HepG2 (cell line): ENCODE results near the gene CPT1B. TPM values are rescaled to one million over a fixed set of nuclear protein-coding genes. Genes with fewer than 3 reads are reported as not detected.

ENCODE experiments used
- ADNP ChIP-seq: sonication (generic); formaldehyde crosslinking; IDR thresholded peaks from 2 replicates; pipeline ENCODE4 v1.4.0; 2020; ENCODE audit warnings: missing genetic modification reagents
- ARID2 ChIP-seq: sonication (generic); formaldehyde crosslinking; IDR thresholded peaks from 2 replicates; pipeline ENCODE4 v1.8.1; 2022; ENCODE audit warnings: mild to moderate bottlenecking, missing genetic modification reagents, borderline replicate concordance
- ATF7 ChIP-seq, 2 experiments: fragments of 450-650 bp in 1 of 2; sonication (generic) in 1 of 2; formaldehyde crosslinking in 1 of 2; IDR thresholded peaks; 2 replicates each; pipeline versions ENCODE4 v1.4.0 to v1.6.1; 2016 to 2020; ENCODE audit warnings: antibody characterized with exemption in 1 of 2, mild to moderate bottlenecking in 1 of 2, missing genetic modification reagents in 1 of 2
- FOXA3 ChIP-seq: IDR thresholded peaks from 2 replicates; pipeline ENCODE4 v1.6.1; 2016; ENCODE audit warnings: missing genetic modification reagents, missing compliant biosample characterization
- HIVEP1 ChIP-seq: sonication (generic); formaldehyde crosslinking; IDR thresholded peaks from 2 replicates; pipeline ENCODE4 v1.4.0; 2020; ENCODE audit warnings: mild to moderate bottlenecking, missing genetic modification reagents
- JARID2 ChIP-seq: sonication (generic); formaldehyde crosslinking; IDR thresholded peaks from 2 replicates; pipeline ENCODE4 v1.8.1; 2023; ENCODE audit warnings: missing genetic modification reagents, inconsistent platforms; ENCODE audit not compliant: insufficient replicate concordance
- KDM5B ChIP-seq: sonication (generic); formaldehyde crosslinking; IDR thresholded peaks from 2 replicates; pipeline ENCODE4 v1.4.0; 2020; ENCODE audit warnings: missing genetic modification reagents, mild to moderate bottlenecking, borderline replicate concordance
- KLF15 ChIP-seq: sonication (generic); formaldehyde crosslinking; IDR thresholded peaks from 2 replicates; pipeline ENCODE4 v1.8.1; 2023; ENCODE audit warnings: borderline replicate concordance, mild to moderate bottlenecking, inconsistent platforms, missing genetic modification reagents, mixed read lengths
- MED1 ChIP-seq: sonication (generic); formaldehyde crosslinking; IDR thresholded peaks from 2 replicates; pipeline ENCODE4 v1.4.0; 2020; ENCODE audit warnings: missing genetic modification reagents
- NCOA5 ChIP-seq: sonication (generic); formaldehyde crosslinking; IDR thresholded peaks from 2 replicates; pipeline ENCODE4 v1.4.0; 2020; ENCODE audit warnings: missing genetic modification reagents
- NFE2L1 ChIP-seq: sonication (generic); formaldehyde crosslinking; IDR thresholded peaks from 2 replicates; pipeline ENCODE4 v1.4.0; 2020; ENCODE audit warnings: missing genetic modification reagents, mild to moderate bottlenecking, borderline replicate concordance
- NFRKB ChIP-seq: fragments of 450-650 bp; IDR thresholded peaks from 2 replicates; pipeline ENCODE4 v1.6.1; 2017
- PAF1 ChIP-seq: IDR thresholded peaks from 2 replicates; pipeline ENCODE4 v1.6.1; 2016; ENCODE audit warnings: missing genetic modification reagents, missing compliant biosample characterization
- PCBP1 ChIP-seq: fragments of 200-400 bp; formaldehyde crosslinking; IDR thresholded peaks from 2 replicates; pipeline ENCODE4 v1.6.1; 2017; ENCODE audit warnings: mild to moderate bottlenecking, low read depth, low read length, borderline replicate concordance
- PHF20 ChIP-seq: sonication (generic); formaldehyde crosslinking; IDR thresholded peaks from 2 replicates; pipeline ENCODE4 v1.5.0; 2020; ENCODE audit warnings: mild to moderate bottlenecking, missing genetic modification reagents
- POLR2AphosphoS5 ChIP-seq: IDR thresholded peaks from 2 replicates; pipeline ENCODE4 v1.6.1; 2012; ENCODE audit warnings: low read depth, low read length
- SMAD9 ChIP-seq: sonication (generic); formaldehyde crosslinking; IDR thresholded peaks from 2 replicates; pipeline ENCODE4 v1.5.1; 2020; ENCODE audit warnings: mild to moderate bottlenecking, missing genetic modification reagents
- TSC22D2 ChIP-seq: sonication (generic); formaldehyde crosslinking; IDR thresholded peaks from 2 replicates; pipeline ENCODE4 v1.5.1; 2020; ENCODE audit warnings: missing genetic modification reagents, mild to moderate bottlenecking, borderline replicate concordance
- ZBTB7B ChIP-seq: sonication (generic); formaldehyde crosslinking; IDR thresholded peaks from 2 replicates; pipeline ENCODE4 v1.4.0; 2020; ENCODE audit warnings: missing genetic modification reagents
- ZFP37 ChIP-seq: sonication (generic); formaldehyde crosslinking; IDR thresholded peaks from 2 replicates; pipeline ENCODE4 v1.4.0; 2020; ENCODE audit warnings: missing genetic modification reagents, borderline replicate concordance
- ZNF235 ChIP-seq: sonication (generic); formaldehyde crosslinking; IDR thresholded peaks from 2 replicates; pipeline ENCODE4 v1.8.1; 2023; ENCODE audit warnings: mild to moderate bottlenecking, missing genetic modification reagents, borderline replicate concordance
- ZNF264 ChIP-seq: sonication (generic); formaldehyde crosslinking; IDR thresholded peaks from 2 replicates; pipeline ENCODE4 v1.4.0; 2020; ENCODE audit warnings: missing genetic modification reagents
- ZNF333 ChIP-seq: sonication (generic); formaldehyde crosslinking; IDR thresholded peaks from 2 replicates; pipeline ENCODE4 v1.4.0; 2020; ENCODE audit warnings: mild to moderate bottlenecking, missing genetic modification reagents, borderline replicate concordance
- ZNF44 ChIP-seq: sonication (generic); formaldehyde crosslinking; IDR thresholded peaks from 2 replicates; pipeline ENCODE4 v1.5.1; 2020; ENCODE audit warnings: mild to moderate bottlenecking, missing genetic modification reagents
- ZNF441 ChIP-seq: sonication (generic); formaldehyde crosslinking; IDR thresholded peaks from 2 replicates; pipeline ENCODE4 v1.7.0; 2021; ENCODE audit warnings: missing genetic modification reagents, borderline replicate concordance
- ZNF607 ChIP-seq: sonication (generic); formaldehyde crosslinking; IDR thresholded peaks from 2 replicates; pipeline ENCODE4 v1.5.1; 2020; ENCODE audit warnings: missing genetic modification reagents, mild to moderate bottlenecking, borderline replicate concordance
- ZNF776 ChIP-seq: sonication (generic); formaldehyde crosslinking; IDR thresholded peaks from 2 replicates; pipeline ENCODE4 v1.4.0; 2020; ENCODE audit warnings: mild to moderate bottlenecking, missing genetic modification reagents
- ZNF879 ChIP-seq: sonication (generic); formaldehyde crosslinking; IDR thresholded peaks from 2 replicates; pipeline ENCODE4 v1.8.1; 2023; ENCODE audit warnings: missing genetic modification reagents
- ZSCAN31 ChIP-seq: sonication (generic); formaldehyde crosslinking; IDR thresholded peaks from 2 replicates; pipeline ENCODE4 v1.5.0; 2020; ENCODE audit warnings: low read depth, mild to moderate bottlenecking, missing genetic modification reagents
- polyA plus RNA-seq, 8 experiments: library from polyadenylated mRNA; depleted of rRNA in 3 of 8; stranded (reverse) in 7 of 8; unstranded in 1 of 8; fragments of >200 nt; fragmentation: Illumina TruSeq in 4 of 8; extraction: Trizol in 4 of 8; gene quantifications; 2 replicates each; pipeline versions ENCODE4 v1.2.1 to v1.2.3, GENCODE V29; 2011 to 2016; ENCODE audit warnings: low read depth in 4 of 8, missing spikeins in 1 of 8, mixed read lengths in 1 of 8; ENCODE audit not compliant: insufficient read depth in 1 of 8
- total RNA-seq, 5 experiments: library from RNA; depleted of rRNA; stranded (reverse); fragments of >200 nt; fragmentation: Illumina TruSeq; extraction: Trizol; gene quantifications; 2 replicates each; pipeline ENCODE4 v1.2.3, GENCODE V29; 2016; ENCODE audit warnings: low read depth in 1 of 5
- TF ChIP-seq, protein P1 (sequence below): sonication (generic); formaldehyde crosslinking; IDR thresholded peaks from 2 replicates; pipeline ENCODE4 v1.8.1; 2023; ENCODE audit warnings: mild to moderate bottlenecking, inconsistent platforms, moderate library complexity, missing genetic modification reagents, borderline replicate concordance
- TF ChIP-seq, protein P2 (sequence below): sonication (generic); formaldehyde crosslinking; IDR thresholded peaks from 2 replicates; pipeline ENCODE4 v1.8.0; 2022; ENCODE audit warnings: missing genetic modification reagents, low read depth, mild to moderate bottlenecking, borderline replicate concordance

CPT1B gene
- total and polyA plus RNA-seq, 2 of the 13 experiments (the other 11 are each of a cell fraction or from before 2014, with no cell fraction given): 9.2 to 19.5 TPM

DNA sequence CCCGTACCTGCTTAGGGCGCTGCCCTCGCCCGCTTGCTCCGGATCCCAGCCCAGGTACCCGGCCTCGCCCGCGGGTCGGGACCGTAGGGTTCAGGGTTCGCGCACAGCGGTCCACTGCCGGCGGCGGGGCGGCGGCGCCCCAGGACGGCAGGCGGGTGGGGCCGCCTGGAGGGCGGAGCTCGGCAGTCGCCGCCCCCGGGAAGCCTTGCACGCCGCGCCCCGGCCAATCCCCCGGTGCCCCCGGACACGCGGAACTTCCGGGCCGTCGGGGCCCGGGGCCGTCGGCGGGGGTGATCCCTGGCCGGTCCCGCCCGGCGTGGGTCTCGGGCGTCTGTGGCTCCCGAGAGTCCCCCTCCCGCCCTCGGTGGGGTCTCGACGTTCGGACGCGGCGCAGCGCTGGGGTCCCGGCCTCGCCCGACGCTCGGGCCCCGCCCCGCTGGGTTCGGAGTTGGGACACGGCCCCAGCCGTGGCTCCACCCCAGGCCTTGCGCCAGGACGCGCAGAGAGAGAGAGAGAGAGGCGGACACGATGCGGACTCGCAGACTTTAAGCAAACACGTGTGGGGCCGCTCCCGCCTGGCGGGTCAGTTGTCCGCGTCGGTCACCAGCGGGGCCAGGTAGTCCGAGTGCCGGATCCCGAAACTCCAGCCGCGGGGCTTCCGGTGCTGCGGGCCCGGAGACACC is 48.2 kb downstream of the CPT1B start, which contains the start of gene TYMP (continued):
- TF ChIP-seq PHF20 (CRISPR knock-in tag) (peak; percentile 65; the same call in 1 of the 2 replicates), KDM5B (CRISPR knock-in tag) (no peak; the same call in none of the 2 replicates), ADNP (no peak), FOXA3 (CRISPR knock-in tag) (peak; percentile 56), TSC22D2 (CRISPR knock-in tag) (peak; percentile 66; the same call in 1 of the 2 replicates), NFRKB (no peak), SMAD9 (CRISPR knock-in tag) (no peak), ZNF879 (CRISPR knock-in tag) (peak; percentile 50; the same call in 1 of the 2 replicates), PAF1 (CRISPR knock-in tag) (no peak), ZNF235 (CRISPR knock-in tag) (no peak; the same call in 1 of the 2 replicates), ZNF333 (CRISPR knock-in tag) (0 out of 2 replicates have a peak, but pooled peaks have one; percentile 24), MED1 (peak; percentile 76), HIVEP1 (CRISPR knock-in tag) (peak; percentile 31; the same call in 1 of the 2 replicates), ATF7 (IDR thresholded peaks at IDR 0.05) (no peak), ATF7 (CRISPR knock-in tag; IDR thresholded peaks at IDR 0.05) (no peak), NCOA5 (CRISPR knock-in tag) (no peak), NFE2L1 (no peak), ZFP37 (CRISPR knock-in tag) (no peak), PCBP1 (0 out of 2 replicates have a peak, but pooled peaks have one; percentile 1), ZBTB7B (CRISPR knock-in tag) (no peak), ZNF44 (CRISPR knock-in tag) (no peak), ZNF441 (CRISPR knock-in tag) (peak; percentile 64), KLF15 (CRISPR knock-in tag) (no peak), ZNF776 (CRISPR knock-in tag) (no peak; the same call in 1 of the 2 replicates), ZNF607 (no peak; the same call in 1 of the 2 replicates), JARID2 (CRISPR knock-in tag) (no peak), ZNF264 (CRISPR knock-in tag) (peak; percentile 72; the same call in 1 of the 2 replicates), ZSCAN31 (CRISPR knock-in tag) (no peak; the same call in 1 of the 2 replicates), POLR2AphosphoS5 (peak; percentile 40), ARID2 (CRISPR knock-in tag) (no peak)
- TF ChIP-seq, protein P1, sequence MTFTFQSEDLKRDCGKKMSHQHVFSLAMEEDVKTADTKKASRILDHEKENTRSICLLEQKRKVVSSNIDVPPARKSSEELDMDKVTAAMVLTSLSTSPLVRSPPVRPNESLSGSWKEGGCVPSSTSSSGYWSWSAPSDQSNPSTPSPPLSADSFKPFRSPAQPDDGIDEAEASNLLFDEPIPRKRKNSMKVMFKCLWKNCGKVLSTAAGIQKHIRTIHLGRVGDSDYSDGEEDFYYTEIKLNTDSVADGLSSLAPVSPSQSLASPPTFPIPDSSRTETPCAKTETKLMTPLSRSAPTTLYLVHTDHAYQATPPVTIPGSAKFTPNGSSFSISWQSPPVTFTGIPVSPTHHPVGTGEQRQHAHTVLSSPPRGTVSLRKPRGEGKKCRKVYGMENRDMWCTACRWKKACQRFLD (CRISPR knock-in tag): no peak
- TF ChIP-seq, protein P2, sequence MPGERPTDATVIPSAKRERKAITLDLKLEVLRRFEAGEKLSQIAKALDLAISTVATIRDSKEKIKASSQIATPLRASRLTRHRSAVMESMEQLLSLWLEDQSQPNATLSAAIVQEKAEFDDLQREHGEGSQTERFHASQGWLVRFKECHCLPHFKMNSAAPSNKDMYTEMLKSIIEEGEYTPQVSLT (CRISPR knock-in tag): no peak
